Non-pigmented ciliary epithelial cell (primary cell): ENCODE measurements around the gene CA5A.
A peak's percentile ranks its signal among the peaks of the same experiment; 100 is the strongest.

Experiments
- DNase-seq: peaks from one replicate; pipeline ENCODE4 v3.0.0-alpha.2; 2010; ENCODE audit warnings: low read depth

The CA5A gene

DNA sequence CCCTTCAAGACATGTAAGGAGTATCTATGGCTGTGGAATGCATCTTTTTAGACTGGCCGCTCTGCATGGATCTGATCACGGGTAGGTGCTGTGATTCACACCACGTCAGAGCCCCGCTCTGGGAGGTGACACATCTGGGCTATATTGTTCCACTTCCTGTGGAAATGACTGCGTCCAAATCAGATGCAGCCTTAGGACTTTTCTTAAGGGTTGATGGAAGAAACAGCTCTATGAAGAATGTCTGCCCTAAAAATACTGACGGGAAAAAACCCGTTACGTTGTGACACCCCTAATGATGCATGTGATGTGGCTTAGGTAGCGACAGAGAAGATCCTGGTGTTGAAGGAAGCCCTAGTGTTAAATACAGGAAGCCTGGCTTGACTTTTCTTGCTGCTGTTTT is 27.1 kb upstream of the CA5A start:
- DNase-seq, result peak; percentile 65

DNA sequence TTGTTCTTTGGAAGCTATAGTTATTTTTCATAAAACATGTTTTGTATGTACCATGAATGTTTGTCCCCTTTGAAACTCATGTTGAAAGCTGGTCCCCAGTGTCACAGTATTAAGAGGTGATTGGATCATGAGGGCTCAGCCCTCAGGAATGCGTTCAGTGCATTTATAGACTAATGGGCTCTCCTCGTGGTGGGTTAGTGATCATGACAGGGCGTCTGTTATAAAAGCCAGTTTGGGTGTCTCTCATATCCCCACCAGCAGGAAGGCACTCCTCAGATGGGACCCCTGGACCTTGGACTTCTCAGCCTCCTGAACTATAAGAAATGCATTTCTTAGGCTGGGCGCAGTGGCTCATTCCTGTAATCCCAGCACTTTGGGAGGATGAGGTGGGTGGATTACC is 25.3 kb upstream of the CA5A start:
- DNase-seq, result no peak

DNA sequence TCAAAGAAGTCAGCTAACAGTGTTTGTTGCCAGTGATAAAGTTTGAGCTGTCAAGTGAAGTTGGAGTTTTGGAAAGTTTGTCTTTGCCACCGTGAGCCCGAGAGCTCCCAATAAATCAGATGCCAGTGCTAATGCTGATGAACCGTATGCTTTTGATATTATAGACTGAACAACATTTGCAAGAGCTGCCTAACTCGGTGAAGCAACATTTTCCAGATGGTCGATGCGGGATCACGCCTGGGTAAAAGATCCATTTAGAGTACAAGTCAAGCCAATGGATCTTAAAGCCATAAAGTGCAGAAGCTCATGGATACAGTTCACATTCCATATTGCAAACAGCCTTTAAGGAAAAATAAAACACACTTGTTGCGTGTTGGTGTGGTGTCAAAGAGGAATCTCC is 24.5 kb upstream of the CA5A start:
- DNase-seq, result no peak

DNA sequence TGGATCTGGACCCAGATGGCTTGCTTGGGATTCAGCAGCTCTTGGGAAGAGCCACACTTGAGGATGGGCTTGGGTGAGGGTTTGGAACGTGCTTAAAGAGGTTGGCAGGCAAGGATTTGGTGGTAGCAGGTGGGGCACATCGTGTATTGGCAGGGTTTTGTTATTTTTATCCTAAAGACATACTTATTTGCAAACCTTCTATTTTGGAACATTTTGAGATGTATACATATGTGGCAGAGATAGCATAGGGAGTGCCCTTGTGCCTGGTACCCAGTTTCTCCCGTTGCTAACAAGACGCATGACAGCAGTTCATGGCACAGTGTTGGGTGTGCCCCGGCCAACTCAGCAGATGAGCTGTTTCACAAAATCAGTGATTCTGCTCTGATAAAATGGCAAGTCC is 24.0 kb upstream of the CA5A start:
- no peak for DNase-seq

DNA sequence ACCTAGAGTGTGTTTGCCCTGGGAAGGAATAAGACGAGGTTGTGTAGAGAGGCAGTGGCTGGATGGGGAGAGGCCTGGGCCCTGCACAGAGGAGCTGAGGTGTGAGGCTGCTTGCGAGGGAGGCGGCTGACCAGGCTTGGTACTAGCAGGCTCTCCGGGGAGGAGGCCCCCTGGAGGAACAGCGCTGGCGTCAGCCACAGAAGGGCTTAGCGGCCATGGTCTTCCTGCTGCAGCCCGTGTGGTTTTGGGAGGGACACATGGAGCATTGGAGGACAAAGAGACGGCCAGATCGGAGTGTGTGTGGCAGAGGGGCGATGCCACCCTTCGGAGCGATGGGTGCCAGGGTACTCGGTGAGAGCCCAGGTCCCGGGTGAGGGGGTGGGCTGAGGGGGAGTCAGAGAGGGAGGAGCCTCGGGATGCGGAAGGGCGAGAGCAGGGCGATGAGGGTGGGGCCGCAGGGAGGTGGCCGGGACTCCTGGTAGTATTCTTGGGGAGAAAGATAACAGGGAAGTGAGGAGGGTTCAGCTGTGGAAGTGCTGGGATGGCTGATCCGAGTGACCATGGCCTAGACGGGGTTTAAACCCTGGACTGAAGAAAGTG is 23.2 kb upstream of the CA5A start:
- DNase-seq, result no peak

DNA sequence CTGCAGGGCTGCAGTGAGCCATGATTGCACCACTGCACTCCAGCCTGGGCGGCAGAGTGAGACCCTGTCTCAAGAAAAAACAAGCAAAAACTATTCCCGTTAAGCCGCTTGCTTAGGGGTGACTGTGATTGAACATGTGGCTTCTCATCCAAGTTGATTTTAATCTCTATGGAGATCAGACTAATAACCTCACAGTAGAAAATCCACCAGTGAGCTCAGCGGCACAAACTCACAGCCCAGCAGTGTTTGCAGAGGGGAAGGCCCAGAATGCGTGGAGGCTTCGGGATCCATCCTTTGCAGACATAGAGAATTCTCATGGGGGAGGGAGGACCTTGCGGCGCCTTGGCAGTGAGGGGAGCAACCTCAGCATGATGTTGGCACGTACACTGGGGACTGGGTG is 22.3 kb upstream of the CA5A start:
- no peak for DNase-seq

DNA sequence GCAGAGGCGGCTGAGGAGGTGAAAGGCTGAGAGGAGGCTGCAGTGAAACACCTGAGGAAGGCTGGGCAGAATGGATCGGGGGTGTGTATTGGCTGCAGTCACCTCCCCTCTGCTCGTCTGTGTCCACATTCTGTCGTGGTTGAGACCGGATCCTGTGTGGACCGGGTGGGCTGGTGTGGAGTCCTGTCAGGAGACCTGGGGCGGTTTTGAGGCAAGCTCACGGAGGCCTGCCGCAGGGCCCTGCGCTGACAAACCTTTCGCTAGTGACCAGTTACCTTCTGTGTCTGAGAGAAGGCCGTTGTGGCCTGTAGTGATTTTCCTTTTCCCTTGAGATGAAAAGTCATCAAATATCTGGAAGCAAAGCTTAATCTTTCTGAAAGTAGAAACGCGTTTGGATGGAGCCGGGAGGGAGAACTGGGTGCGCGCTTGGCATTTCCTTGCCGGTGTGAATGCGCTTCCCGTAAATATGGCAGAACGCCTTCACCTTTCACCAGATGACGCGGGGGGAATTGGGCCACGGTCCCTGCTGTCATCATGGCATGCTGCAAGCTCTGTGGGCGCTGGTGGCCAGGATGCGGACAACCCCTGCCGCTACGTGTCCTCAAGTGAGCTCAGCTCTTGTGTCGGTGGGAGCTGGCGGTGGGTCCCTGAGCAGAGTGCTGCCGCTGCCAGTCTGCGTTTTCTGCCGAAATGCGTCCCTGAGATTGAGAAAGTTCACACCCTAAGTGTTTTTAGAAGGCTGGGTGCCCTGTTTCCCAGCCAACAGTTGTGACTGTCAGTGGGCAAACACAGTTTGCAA is 21.2 kb upstream of the CA5A start:
- DNase-seq, result no peak

DNA sequence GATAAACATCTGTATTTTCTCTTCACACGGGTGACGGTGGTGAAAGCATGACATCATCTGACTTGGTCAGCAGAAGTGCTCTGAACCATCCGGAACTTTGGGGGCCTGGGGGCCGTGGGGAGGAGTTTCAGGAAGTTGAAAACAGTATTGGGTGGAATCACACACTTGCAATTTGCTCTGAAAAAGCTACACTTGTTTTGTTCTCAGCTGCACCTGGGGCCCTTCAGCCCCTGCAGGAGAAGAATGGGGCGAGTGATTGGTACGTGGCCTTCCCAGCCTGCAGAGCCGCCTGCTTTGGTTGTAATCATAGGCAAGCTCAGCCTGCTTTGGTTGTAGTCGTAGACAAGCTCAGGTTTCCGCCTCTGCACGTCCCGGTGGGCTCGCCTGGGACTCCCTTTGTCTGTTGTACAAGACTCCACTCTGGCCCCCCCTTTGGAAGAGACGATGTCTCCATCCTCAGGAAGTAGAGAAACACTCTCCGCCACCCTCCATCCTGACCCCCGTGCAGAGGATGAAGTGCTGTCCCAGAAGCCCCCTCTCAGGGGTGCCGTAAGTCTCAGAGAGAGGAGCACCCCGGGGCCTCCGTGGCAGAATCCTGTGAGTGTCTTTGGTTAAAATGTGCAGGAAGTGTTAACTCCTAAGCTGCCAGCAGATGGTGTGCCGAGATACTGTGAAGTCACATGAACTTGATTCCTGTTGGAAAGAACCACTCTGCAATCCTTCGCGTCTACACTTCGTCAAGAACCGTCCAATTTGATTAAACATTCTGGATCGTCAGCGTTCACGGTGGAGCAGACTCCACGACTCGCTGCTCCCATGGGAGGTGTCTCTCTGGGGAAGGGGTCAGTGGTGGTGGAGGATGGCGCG is 20.3 kb upstream of the CA5A start:
- DNase-seq, result peak; percentile 50

DNA sequence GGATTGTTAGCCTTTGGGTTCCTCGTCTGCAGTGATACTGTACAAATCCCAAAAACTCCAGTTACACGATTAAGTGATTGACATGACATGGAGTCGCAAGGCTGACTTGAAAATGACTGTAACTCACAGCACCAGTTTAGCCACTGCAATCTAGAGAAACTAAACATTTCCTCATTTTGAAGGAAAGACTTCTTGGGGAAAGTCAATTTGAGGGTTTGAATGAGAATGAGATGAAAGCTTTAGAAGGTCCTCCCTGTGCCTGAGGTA is 19.7 kb upstream of the CA5A start:
- no peak for DNase-seq

DNA sequence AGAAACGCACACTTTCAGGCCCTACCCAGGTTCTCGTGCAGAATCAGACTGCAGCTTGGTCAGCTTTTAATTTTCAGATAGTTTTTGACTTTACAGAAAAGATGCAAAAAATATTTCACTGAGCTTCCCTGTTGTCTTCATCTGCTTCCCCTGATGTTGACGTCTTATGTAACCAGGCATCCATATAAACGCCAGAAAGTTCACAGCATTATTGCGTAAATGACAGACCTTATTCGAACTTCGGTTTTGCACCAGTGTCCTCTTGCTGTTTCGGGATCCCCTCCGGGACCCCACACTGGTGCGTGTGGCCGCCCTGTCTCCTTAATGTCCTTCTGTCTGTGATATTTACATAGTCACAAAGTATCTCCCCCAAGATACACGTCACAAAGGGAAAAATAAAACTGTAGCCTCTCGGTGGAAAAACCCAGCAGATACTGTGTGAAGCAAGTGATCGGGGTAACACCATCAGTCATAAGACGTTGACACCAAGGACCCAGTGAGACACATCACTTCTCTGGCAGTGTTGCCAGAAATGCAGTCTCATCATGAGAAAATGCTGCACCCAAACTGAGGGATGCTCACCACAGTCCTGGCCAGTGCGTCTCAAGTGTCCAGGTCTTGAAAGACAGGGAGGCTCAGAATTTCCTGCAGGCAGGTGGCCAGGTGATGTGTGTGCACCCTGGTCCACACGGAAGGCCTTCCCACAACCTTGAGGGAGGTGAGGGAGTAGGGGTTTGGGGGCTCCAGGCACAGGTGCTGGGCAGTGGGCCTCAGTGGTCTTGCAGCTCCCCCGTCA is 19.2 kb upstream of the CA5A start:
- no peak for DNase-seq

DNA sequence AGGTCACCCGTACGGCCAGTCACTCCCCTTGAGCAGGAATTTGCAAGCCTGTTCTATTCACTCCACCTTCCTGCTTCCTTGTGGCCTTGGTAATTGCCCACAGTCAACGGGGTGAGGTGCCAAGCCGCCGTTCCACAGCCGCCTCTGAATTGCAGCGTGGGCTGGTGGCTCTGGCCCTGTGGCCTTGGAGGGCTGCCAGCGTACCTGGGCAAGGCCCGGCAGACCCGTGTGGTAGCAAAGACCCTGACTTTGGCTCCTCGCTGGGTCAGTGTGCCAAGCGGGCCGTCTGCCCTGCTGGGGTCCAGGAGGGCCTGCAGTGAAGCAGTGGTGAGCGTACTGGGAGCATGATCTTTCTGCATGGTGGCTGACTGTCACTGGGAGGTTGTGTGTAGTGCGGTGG is 18.5 kb upstream of the CA5A start:
- no peak for DNase-seq

DNA sequence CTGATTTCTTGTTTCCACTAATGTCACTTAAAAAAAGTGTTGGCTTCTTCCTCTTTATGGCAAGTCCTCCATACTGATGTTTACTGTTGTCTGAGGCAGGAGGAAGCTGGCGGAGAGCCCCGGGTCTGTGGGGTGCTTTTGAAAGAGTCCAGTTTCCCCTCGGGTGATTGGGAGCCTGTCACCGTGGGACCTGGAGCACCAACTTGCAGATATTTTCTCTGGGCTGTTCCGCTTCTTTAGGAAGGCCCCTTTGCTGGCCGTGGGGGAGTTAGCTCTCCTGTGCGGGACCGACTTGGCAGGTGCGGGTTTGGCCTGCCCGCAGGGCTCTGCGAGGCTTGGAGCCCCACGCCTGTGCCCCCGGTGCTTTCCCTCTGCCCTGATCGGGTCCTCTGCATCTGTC is 18.0 kb upstream of the CA5A start:
- DNase-seq, result no peak

DNA sequence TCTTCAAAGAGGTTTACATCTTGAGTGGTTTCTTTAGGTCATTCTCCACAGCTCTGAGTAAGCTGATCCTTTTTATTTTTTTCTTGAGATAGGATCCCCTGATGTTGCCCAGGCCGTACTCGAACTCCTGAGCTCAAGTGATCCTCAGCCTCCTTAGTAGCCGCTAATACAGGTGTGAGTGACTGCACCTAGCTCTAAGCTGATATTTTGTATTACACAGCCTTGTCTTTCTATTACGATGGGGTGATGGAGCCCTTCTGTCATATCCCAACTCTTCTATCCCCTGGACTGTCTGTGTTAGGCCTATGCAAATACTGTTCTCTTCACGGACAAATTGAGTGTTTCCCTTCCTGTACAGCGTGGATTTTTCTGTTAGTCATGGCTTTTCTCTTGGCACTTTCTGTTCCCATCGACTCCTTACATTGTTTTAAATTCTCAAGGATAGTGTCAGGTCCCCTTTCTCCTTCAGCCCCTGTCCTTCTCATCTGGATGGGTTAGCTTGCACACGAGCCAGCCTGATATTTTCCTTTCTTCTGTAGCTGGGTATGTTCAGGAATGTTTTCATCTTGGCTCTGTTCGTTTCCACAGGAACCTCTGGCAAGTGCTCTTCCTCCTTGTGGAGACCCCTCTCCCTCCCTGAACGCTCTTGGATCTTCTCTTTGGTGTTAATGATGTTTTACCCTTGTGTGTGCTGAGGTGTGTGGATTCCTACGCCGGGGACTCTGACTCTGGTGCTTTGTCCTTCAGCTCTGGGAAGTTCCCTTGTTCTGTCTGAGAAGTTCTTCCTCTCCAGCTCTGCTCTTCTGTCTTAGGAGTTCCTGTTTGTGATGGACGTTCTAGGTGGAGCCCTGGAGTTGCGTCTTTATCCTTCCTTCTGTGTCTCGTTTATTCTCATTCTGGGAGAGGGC is 17.2 kb upstream of the CA5A start:
- DNase-seq, result no peak

DNA sequence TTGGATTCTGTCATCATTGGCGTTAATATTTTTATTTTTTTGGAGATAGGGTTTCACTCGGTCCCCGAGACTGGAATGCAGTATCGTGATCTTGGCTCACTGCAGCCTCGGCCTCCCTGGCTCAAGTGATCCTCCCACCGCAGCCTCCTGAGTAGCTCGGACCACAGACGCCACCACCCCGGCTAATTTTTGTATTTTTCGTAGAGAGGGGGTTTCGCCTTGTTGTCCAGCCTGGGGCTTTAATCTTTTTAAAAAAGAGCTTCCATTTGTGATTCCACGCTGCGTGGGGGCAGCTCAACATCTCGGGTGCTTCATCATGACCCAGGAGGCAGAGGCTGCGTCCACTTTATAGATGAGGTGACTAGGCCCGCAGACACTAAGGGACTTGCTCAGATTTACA is 16.4 kb upstream of the CA5A start:
- no peak for DNase-seq

DNA sequence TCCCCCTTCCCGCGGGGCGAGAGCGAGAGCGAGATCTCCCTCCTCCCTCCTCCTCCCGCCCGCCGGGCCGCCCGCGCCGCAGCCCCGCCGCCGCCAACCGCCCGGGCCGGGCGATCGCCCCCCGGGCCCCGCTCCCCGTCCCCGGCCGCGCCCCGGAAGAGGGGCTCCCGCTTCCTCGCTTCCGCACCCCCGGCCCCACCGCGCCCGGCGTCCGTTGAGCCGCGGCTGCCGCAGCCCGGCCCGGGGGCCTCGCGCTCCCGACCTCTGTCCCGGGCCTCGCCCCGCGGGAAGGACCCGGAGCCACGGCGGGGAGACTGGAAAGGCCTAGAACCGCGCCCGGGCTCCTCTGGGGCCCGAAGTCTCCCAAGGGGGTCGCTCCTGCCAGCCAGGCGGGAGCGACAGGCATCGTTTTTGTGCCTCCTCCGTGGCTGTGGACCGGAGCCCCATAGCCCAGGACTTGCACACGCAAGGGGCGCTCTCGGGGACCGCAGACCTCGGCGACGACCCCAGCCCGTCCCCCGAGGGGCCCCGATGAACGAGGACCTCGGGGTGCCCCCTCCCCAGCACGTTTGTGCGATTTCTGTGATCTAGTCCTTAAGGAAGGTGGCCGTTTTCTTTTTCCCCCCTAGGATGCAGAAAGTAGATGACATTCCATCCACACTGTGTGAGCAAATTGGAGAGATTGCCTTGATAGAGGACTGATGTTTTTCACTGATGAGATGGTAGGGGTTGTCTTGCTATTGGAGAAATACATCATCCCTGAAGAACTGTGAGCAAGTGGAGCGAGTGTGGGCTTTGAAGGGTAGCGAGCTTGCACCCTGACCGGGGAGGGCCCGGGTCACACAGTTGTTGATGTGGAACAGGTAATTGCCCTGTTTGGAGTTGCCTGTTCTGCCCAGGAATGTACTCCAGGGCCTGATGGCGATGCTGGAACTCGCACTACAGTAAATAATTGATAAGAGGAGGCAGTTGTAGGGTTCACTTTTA is 15.5 kb upstream of the CA5A start:
- no peak for DNase-seq

DNA sequence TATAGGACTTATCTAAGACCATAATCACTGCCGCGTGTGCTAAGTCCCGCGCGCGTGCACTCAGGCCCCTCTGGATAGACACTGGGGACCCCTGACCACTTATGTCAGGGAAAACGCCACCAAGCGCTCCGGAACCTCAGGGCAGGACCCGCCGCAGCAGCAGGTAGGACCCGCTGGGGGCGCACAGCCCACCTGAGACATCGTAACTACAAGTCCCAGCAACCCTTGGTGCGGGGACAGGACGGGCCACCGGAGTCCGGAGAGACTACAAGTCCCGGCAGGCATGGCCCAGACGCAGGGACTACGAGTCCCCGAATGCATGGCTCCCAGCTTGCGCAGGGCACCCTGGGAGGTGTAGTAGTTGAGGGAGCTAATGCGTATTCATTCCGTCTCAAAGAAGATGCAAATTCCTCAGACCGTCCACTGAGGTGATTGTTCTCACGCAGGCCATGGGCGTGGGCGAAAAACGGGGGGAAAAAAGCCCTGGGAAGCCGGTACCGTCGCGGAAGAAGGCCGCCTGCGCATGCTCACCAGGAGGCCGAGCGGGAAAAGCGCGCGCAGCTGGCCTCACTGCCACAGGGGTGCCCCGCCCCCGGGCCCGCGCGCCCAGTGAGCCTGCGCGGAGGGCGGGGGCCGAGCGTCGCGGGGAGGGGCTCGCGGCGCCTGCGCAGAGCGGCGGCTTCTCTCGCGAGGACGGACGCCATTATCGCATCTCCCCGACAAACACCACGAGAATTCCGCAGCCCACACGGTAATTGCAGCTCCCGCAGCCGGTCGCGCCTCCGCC is 14.6 kb upstream of the CA5A start, which contains the start of gene BANP:
Gene BANP (plus strand): TSS at position 670 of the 787 bp plus-strand sequence. CDS start 23,682 bp downstream, outside the sequence.
- DNase-seq, result peak; percentile 97

DNA sequence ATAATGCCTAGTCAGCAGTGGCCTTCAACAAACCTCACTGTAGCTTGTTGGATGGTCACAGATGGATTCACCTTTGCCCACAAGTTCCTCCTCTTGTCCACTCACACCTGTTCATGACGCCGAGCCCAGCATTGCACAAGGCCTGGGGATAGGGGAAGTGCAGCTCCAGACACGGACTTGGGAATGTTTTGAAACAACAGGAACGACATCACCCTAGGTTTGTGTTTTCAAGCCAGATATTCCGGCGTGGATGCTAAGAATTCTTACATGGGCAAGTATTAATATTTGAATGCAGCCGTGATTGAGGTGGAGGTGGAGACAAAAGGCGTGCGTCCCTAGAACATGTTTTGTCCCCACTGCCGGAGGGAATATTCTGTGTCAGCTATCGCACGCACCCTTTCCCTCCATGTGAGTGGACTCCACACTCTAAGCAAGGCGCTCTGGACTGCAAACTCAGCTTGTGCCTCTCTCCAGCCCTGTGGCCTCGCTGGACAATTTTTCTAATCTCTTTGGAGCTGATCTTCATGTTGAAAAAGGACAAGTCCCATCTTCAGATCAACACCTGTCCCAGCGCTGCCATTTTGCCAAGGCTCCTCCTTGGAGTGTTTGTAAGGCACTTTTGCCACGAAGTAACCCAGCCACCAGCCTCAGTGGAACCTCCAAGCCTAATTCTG is 12.9 kb upstream of the CA5A start:
- DNase-seq, result no peak

DNA sequence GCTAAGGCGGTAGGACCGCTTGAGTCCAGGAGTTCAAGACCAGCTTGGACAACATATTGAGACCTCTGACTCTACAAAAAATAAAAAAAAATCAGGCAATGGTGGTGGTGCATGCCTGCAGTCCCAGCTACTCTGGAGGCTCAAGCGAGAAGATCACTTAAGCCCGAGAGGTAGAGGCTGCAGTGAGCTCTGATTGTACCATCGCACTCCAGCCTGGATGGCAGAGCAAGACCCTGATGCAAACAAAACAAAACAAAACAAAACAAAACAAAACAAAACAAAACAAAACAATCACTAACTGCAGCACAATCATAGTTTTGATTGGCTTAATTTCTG is 12.4 kb upstream of the CA5A start:
- no peak for DNase-seq

DNA sequence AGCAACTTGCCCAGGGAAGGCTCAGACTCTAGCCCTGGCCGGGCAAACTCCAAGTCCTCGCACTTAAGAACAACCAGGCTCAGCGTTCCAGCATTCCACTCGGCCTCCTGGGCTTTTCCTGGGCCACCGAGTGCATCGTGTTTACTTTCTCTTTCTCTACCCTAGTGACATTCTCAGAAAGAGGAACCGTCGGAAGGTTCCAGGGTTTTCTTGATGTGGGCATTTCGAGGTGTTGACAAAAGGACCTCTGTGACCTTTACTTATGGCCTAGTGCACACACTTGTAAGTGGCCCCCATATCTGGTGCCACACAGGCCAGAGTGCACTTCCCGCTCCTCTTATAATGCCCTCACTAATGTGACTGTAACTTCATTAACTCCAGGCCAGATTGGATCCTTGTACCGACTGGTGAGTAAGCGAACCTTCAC is 11.8 kb upstream of the CA5A start:
- DNase-seq, result no peak
